AG09319 (cell line): ENCODE measurements around the gene NIN.

Experiments
- DNase-seq: peaks from one replicate; pipeline ENCODE4 v3.0.0-alpha.2; 2010; ENCODE audit warnings: low read depth; ENCODE audit errors: extremely low read depth
- TF ChIP-seq, protein P1 (sequence below): IDR thresholded peaks from 2 replicates; pipeline ENCODE4 v1.5.1; 2011; ENCODE audit warnings: low read depth, mild to moderate bottlenecking, inconsistent platforms, low read length, moderate library complexity

Gene NIN

DNA sequence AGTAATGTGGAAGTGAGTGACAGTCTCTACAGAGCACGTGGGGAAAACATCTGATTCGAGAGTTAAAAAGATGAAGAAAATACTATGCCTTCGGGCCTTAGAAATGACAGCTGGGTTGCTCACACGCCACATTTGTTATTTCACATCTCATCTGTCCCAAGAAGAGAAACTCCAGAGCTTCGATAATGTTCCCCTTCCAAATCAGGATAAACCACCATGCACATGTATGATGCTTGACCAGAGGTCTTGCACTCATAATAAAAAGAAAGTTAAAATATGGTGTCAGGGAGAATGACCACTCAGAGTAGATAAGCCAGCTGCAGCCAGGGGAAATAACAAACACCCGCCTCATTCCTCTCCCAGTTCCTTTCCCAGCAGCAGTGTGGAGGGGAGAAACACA lies 34.6 kb downstream of the NIN start:
- TF ChIP-seq, protein P1, sequence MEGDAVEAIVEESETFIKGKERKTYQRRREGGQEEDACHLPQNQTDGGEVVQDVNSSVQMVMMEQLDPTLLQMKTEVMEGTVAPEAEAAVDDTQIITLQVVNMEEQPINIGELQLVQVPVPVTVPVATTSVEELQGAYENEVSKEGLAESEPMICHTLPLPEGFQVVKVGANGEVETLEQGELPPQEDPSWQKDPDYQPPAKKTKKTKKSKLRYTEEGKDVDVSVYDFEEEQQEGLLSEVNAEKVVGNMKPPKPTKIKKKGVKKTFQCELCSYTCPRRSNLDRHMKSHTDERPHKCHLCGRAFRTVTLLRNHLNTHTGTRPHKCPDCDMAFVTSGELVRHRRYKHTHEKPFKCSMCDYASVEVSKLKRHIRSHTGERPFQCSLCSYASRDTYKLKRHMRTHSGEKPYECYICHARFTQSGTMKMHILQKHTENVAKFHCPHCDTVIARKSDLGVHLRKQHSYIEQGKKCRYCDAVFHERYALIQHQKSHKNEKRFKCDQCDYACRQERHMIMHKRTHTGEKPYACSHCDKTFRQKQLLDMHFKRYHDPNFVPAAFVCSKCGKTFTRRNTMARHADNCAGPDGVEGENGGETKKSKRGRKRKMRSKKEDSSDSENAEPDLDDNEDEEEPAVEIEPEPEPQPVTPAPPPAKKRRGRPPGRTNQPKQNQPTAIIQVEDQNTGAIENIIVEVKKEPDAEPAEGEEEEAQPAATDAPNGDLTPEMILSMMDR: no peak
- DNase-seq: no peak

DNA sequence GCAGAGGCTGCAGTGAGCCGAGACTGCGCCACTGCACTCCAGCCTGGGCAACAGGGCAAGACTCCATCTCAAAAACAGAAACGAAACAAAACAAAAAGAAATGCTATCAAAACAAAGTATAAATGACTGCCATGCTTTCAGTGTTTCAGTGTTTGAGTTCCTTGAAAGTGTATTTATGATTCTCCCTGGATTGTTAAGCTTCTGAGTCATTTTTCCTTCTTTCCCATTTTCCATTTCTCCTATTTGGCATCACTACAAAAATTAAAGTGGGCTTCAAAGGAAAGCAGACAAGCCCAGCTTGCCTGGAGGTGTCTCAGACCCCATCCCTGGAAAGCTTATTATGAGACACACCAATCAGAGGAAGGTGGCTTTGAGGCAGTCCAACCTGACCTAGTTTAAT lies 35.1 kb downstream of the NIN start:
- TF ChIP-seq, protein P1: no peak
- no peak for DNase-seq

DNA sequence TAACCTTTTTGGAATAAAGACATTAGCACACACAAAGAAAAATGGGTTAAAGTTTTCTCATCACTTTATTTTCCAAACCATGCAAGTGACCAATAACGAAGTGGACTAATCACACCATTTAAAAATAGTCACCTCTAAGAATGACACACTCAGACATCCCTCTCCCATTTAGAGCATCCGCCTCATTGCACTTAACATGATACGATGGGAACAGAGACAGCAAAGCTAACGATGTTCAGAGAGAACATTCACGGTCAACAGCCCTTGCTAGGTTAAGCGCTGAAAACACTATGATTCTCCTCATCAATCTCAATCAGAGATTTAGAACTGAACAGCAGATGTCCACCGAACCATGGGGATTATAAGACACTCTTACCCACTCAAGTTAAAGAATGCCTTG lies 35.8 kb downstream of the NIN start:
- DNase-seq: no peak
- TF ChIP-seq, protein P1: no peak

DNA sequence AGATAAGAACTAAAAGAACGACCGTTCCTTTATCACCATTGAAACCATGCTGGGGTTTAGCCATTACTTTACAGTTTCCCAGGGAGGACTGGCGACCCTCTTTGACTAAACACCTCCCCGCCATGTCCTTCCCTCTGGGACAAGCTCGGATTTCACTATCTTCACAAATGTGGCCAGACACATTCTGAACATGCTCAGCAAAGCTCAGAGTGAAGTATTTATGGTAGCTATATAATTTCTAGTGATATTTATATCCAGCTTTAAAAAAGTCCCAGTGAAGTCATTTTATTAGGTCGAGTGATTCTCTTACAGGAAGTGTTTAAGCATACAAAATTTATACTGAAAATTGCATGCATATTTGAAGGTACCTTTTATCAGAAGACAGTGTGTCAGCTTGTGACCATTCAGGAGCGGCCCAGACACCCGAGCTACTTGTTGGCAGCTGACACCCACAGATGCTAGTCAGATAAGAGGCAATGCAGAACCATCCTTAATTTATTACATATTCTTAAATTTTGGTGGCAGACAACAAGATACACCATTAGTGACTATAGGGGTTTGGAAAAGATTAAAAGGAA lies 36.8 kb downstream of the NIN start:
- TF ChIP-seq, protein P1: no peak
- DNase-seq: no peak

DNA sequence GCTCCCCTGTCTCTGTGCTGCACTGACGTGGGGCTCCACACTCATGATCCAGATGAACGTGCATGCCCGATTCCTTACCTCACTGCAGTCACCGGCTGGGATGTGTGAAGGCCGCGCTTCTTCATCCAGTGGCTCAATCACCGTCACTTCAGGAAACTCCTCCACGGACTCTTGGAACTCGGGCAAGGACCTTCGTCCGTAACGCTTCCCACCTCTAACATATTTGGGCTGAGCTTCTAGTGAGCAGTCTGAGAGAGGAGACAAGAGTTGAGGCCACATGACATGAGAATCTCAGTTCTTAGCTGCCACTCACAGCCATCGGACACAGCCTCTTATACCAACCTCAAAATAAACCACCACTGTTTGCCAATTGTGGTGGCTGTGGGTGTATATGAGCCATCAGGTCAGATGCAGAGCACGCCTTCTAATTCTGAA lies 38.3 kb downstream of the NIN start:
- TF ChIP-seq, protein P1: no peak
- no peak for DNase-seq

DNA sequence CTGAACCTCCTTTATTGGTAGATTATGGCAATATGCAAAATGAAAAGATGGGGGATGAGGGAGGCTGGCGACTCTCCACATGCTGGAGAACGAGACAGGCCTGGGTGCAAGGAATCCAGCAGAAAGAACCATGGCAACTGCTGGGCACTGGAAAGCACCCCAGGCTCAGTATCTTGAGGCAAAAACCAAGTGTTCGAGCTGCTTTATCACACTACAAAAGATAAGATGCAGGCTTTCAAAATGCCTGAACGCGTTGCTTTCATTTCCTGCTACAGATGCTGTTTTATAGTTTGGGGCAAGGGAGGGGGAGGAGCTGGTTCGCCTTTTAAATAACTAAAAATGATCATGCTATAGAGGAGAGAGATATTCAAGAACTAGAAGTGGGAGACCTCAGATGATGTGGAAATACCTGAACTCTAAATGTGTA lies 38.9 kb downstream of the NIN start:
- no peak for DNase-seq
- TF ChIP-seq, protein P1: no peak

DNA sequence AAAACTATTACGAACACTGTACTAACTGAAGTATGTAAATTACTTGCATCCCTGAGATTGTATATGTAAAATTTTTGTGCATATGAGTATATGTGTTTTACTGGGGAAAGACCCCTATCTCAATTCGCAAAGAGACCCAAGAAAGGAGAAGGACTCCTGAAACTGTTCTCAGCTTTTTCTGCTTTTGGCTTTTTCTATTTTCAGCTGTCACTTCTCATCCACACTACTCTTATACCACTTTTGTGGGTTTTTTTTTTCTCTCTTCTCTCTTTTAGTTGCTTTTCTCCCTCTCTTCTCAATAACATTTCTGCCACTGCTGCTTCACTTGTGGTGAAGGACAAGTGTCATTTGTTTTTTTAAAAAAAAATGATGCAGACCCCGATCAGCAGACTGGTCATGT lies 39.8 kb downstream of the NIN start:
- no peak for DNase-seq
- TF ChIP-seq, protein P1: no peak
